ENCODE measurements around the gene YPEL5.

YPEL5 gene

DNA sequence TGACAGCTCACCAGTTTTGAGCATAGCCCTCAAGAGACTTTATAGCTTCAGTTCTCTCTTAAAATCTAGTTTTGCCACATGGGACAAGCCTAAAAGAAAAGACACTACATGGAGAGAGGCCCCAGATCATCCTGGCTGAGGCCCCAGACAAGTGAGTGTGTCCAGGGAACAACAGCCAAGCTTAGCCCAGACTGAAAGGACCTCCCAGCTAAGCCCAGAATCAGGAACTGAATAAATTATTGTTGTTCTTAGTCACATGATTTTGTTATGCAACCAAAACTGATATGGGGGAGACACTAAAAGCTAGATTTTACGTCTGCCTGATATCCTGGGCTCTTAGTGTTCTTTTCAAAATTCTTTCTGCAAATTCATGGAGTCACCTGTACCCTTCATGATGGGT lies 55.2 kb downstream of the YPEL5 start:
- no peak for DNase-seq (ENCODE audit: extremely low read depth in 1 of 2, low read depth in 1 of 2)

DNA sequence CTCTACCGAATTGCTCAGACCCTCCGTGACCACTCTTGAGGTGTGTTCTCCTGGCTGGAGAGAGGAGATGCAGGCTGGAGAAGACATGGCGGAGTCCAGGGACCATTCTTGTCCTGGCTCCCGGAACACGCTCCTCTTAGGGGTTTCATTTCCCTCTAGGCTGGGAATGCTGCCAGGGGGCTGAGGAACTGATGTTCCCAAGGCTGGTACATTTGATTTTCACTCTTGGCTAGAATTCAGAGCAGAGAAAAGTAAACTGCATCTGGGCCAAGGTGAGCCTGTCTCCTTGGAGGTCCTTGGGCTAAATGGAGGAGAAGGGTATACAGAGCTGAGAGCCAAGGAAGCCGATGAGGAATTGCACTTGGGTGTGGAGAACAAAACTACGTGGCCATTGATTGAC lies 56.3 kb downstream of the YPEL5 start:
- DNase-seq (ENCODE audit: extremely low read depth in 1 of 2, low read depth in 1 of 2): no peak

DNA sequence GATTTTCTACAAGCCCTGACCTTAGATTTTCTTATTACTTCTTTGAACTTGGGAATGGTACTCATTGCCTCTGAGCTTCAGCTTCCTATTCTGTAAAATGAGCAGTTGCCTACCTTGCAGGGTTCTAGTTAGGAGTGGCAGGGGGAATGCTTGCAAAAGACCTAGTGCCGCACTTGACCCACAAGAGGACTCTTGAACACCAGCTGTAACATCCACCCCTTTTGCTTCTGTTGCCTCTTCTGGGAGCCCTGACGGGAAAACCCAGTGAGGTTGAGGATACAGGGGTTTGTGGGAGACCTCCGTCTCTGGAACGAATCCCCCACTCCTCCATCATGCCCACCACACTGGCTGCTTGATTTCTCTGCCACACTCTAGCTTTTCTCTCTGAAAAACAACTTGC lies 57.5 kb downstream of the YPEL5 start:
- no peak for DNase-seq (ENCODE audit: extremely low read depth in 1 of 2, low read depth in 1 of 2)

DNA sequence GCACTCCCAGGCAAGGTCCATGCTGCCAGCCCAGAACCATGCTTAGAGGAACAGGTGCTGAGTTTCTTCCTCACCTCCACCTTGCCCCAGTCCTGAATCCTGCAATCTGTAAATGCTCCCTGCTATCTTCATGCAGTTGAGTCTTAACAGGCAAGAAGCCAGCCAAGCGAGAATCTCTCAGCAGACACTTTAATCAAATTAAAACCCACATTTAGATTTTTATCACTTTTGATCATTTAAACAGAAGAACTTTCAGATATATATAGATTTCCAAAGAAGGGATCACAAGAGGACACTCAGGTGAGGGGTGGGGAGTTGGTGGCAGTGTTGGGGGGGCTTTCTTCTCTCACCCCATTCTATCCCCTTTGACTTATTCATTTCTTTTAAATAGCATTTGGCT lies 58.6 kb downstream of the YPEL5 start:
- DNase-seq (ENCODE audit: extremely low read depth in 1 of 2, low read depth in 1 of 2): no peak

DNA sequence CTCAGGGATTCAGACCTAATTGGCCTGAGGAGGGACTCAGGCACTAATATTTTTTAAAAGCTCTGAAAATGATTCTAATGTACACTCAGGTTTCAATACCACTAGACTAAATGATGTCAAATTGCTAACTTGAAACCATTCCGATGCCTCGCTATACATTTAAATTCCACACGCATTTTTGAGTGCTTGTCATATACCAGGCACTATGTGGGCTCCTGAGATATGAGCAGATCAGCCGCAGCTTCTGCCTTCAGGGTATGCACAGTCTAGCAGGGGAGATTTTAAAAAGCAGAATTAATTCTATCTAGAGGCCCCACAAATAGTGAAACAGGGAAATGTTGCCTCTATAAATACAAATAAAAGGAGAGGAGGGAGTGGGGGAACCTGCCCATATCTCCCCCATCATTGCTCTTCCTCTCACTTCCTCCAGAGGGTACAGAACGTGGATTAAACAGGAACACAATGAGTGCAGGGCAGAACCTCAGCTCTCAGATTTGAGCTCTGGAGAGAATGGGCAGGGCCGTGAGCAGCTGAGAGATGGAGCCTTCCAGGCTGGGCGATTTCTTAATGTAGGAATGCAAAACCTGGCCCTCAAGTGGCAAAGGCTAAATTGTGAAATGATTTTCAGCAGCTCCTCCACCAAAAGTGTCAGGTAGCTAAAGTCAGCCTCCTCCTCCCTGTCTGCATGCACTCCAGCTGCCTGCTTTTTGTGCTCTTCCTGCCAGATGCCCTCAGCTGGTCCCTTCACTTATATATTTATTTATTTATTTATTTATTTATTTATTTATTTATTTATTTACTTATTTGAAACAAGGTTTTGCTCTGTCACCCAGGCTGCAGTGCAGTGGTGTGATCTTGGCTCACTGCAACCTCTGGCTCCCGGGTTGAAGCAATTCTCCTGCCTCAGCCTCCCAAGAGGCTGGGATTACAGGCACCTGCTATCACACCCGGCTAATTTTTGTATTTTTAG lies 59.9 kb downstream of the YPEL5 start:
- DNase-seq (ENCODE audit: extremely low read depth in 1 of 2, low read depth in 1 of 2): no peak

DNA sequence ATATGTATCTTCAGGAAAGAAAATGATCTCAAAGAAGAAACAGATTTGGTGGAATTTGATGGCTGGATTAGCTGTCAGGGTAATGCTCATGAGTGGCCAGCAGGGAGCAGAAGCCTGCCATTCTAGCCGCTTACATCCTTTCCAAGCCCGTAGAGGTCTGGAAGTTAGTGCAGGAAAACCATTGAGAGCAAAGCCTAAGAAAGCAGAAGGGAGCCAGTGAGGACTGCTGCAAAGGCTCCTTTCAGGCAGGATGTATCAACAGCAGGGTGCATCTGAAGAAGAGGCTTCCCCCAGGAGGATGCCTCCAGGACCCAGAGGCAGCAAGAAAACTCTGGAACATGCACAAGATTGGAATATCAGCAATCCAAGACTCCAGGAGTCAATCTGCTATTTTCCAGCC lies 61.6 kb downstream of the YPEL5 start:
- no peak for DNase-seq (ENCODE audit: extremely low read depth in 1 of 2, low read depth in 1 of 2)

DNA sequence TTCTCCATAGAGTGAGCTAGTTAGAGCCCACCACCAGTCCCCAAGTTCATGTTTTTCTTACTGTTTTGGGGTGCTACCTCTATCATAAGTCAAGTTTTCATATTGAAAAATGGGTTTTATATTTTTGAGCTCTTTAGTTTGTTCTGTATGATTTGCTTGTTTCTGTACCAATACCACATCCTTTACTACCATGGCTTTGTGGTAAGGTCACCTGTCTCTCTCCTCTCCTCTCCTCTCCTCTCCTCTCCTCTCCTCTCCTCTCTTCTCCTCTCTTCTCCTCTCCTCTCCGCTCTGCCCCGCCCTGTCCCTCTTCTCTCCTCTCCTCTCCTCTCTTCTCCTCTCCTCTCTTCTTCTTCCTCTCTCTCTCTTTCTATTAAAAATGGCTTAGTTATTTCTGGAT lies 62.4 kb downstream of the YPEL5 start:
- DNase-seq (ENCODE audit: extremely low read depth in 1 of 2, low read depth in 1 of 2): no peak

Data from activated CD8-positive, alpha-beta memory T cell treated with anti-CD3 and anti-CD28 coated beads for 1 hour (primary cell).